CD4-positive, alpha-beta T cell (primary cell): ENCODE data around the gene ZNF141. TPM values are rescaled to one million over a fixed set of nuclear protein-coding genes. Genes with fewer than 3 reads are reported as not detected.
A peak's percentile ranks its signal among the peaks of the same experiment; 100 is the strongest.

Source experiments
- ATAC-seq: fragments of 200-7000 bp; cut with Tn5 transposase; one replicate; pipeline ENCODE4 v1.10.0; 2022; ENCODE audit warnings: mild to moderate bottlenecking; ENCODE audit not compliant: poor library complexity
- CTCF ChIA-PET: fragments of 350-600 bp; sonication (Branson Sonifier 250); formaldehyde crosslinking; loops from one replicate; lab custom pipeline; 2021; ENCODE audit warnings: antibody characterized with exemption, inconsistent platforms; lab: Charles Lee
- POLR2A ChIA-PET: fragments of 350-600 bp; sonication (Branson Sonifier 250); formaldehyde crosslinking; loops from one replicate; lab custom pipeline; 2021; ENCODE audit warnings: antibody characterized with exemption, inconsistent platforms; lab: Charles Lee
- DNase-seq, 14 experiments: peaks; one replicate each; pipeline ENCODE4 v3.0.0-alpha.2; 2013 to 2020; ENCODE audit warnings: mixed read lengths in 2 of 14
- H3K27ac ChIP-seq, 2 donors: one replicate each; pipeline versions ENCODE4 v1.5.1 to v1.7.0; 2013; ENCODE audit warnings: low read length in 2 of 2, low read depth in 1 of 2, mild to moderate bottlenecking in 1 of 2
- H3K27me3 ChIP-seq, 2 experiments: 1 replicate in 1 of 2; 2 replicates in 1 of 2; pipeline versions ENCODE4 v1.6.1 to v1.7.0; 2013; ENCODE audit warnings: low read length in 2 of 2, control low read depth in 1 of 2, mild to moderate bottlenecking in 1 of 2, moderate library complexity in 1 of 2; ENCODE audit not compliant: insufficient read depth in 2 of 2, control insufficient read depth in 1 of 2
- H3K36me3 ChIP-seq: one replicate; pipeline ENCODE4 v1.6.1; 2013; ENCODE audit warnings: low read length, control low read depth; ENCODE audit not compliant: insufficient read depth
- H3K4me1 ChIP-seq: one replicate; pipeline ENCODE4 v1.6.1; 2013; ENCODE audit warnings: low read length, control low read depth; ENCODE audit not compliant: insufficient read depth
- H3K4me3 ChIP-seq: one replicate; pipeline ENCODE4 v1.5.1; 2013; ENCODE audit warnings: mild to moderate bottlenecking, low read length, moderate library complexity
- H3K9me3 ChIP-seq, 2 experiments: 1 replicate in 1 of 2; 2 replicates in 1 of 2; pipeline versions ENCODE4 v1.6.1 to v1.7.0; 2013; ENCODE audit warnings: low read length in 2 of 2, mild to moderate bottlenecking in 2 of 2, control low read depth in 1 of 2, moderate library complexity in 1 of 2; ENCODE audit not compliant: control insufficient read depth in 1 of 2, insufficient read depth in 1 of 2
- H3K27ac Mint-ChIP-seq: one replicate; pipeline ENCODE4 v1.8.0; 2020; ENCODE audit warnings: mixed read lengths
- H3K27me3 Mint-ChIP-seq: one replicate; pipeline ENCODE4 v1.8.0; 2021; ENCODE audit warnings: mixed read lengths
- H3K36me3 Mint-ChIP-seq: one replicate; pipeline ENCODE4 v1.8.0; 2021; ENCODE audit warnings: low read depth, mixed read lengths
- H3K4me1 Mint-ChIP-seq: one replicate; pipeline ENCODE4 v1.8.0; 2021; ENCODE audit warnings: low read depth, mixed read lengths
- H3K4me3 Mint-ChIP-seq: one replicate; pipeline ENCODE4 v1.8.0; 2020; ENCODE audit warnings: mild to moderate bottlenecking, mixed read lengths
- H3K9me3 Mint-ChIP-seq: one replicate; pipeline ENCODE4 v1.8.0; 2020; ENCODE audit warnings: mixed read lengths
- CTCF ChIP-seq: fragments of 200-600 bp; IDR thresholded peaks from one replicate; pipeline ENCODE4 v1.8.0; 2022; ENCODE audit warnings: antibody characterized with exemption, mild to moderate bottlenecking
- intact Hi-C, 2 experiments: fragments of 100-400 bp; cut with DNase I in 1 of 2; cut with micrococcal nuclease in 1 of 2; formaldehyde crosslinking; loops; one replicate each; pipeline versions ENCODE4 v1.15.1 to v1.9.0; 2023 to 2025; cut with DNase I, micrococcal nuclease
- polyA plus RNA-seq, 2 donors: library from polyadenylated mRNA; unstranded; fragments of 120-200 nt; gene quantifications; one replicate each; pipeline ENCODE4 v1.2.1, GENCODE V29; 2013
- total RNA-seq, 174 experiments: library from RNA in 2 of 174; stranded (reverse) in 2 of 174; gene quantifications; one replicate each; pipeline ENCODE4 v1.2.3 and lab custom pipeline; 2021 to 2026

ZNF141 gene
- 10 to 100 TPM; 13.6 to 13.7 TPM for total RNA-seq
- 23.3 TPM for polyA plus RNA-seq (2013, experiment 1 of 2)
- polyA plus RNA-seq (2013, experiment 2 of 2): 16.3 TPM
- total RNA-seq (lab: John Stamatoyannopoulos, UW): 35.3 to 226 (median 88.2) reads per million in 172 experiments

GRCh38 chr4:337143-337931, at the start of gene ZNF141:
Gene ZNF141, plus strand, starts transcription at chr4:337814. Its CDS starts 170 bp downstream, at chr4:337984.
- peak within 1 kb of the TSS; percentile 94 for H3K4me3 Mint-ChIP-seq
- intact Hi-C loops: loop anchor here (1.0 to 5.0 kb wide), 7 partner anchors 137 to 445 kb away; partner anchors contain the start of genes PIGG (in 2 of the 2), ZNF721 (in 2 of the 2), ATP5ME (in 1 of the 2) and MYL5 (in 1 of the 2)
- Histone ChIP-seq H3K4me3 (peak within 1 kb of the TSS; percentile 98), H3K27me3 (no peaks in the 10 kb centered on the region), H3K36me3 (peaks cover 12% of the 10 kb centered on the region), H3K9me3 (peaks cover 28% of the 10 kb centered on the region in 2 experiments), H3K27ac (peak within 1 kb of the TSS; percentile 85 to 91), H3K4me1 (peaks cover 27% of the 10 kb centered on the region)
- H3K27me3 Mint-ChIP-seq: no peaks in the 10 kb centered on the region
- peak within 1 kb of the TSS; percentile 98 for H3K27ac Mint-ChIP-seq
- peaks cover 18% of the 10 kb centered on the region for H3K9me3 Mint-ChIP-seq
- POLR2A ChIA-PET: interaction anchor here (0.6 to 3.2 kb wide), 13 partner anchors 20 to 337 kb away, joined by 3 to 40 read pairs (median 4); partner anchors contain the start of genes ATP5ME, MYL5, ZNF595 and ZNF718
- ATAC-seq (peak; percentile 87), DNase-seq (peak; percentile 81 to 97 (median 87))
- H3K36me3 Mint-ChIP-seq: peaks cover 75% of the 10 kb centered on the region
- peaks cover 51% of the 10 kb centered on the region for H3K4me1 Mint-ChIP-seq
- CTCF ChIA-PET: interaction anchor here (0.7 kb wide), 1 partner anchor 136 kb away, joined by 3 read pairs; no protein-coding TSS in a partner anchor
- no peak for TF ChIP-seq CTCF

- H3K4me1 ChIP-seq: no peaks in the 10 kb centered on the region
- H3K4me3 ChIP-seq: no peak overlapping the region
- H3K27ac ChIP-seq: no peak overlapping the region
- H3K36me3 ChIP-seq: no peaks in the 10 kb centered on the region
- DNase-seq: no peak
- ATAC-seq: no peak
- TF ChIP-seq CTCF: no peak
- CTCF ChIA-PET: no interaction called here
- H3K9me3 ChIP-seq: peaks cover 9 to 28% of the 10 kb centered on the region in 2 experiments
- POLR2A ChIA-PET: no interaction called here
- Mint-ChIP-seq H3K27ac (no peak overlapping the region), H3K4me1 (no peaks in the 10 kb centered on the region), H3K9me3 (peaks cover 8% of the 10 kb centered on the region), H3K36me3 (peaks cover 9% of the 10 kb centered on the region), H3K27me3 (peaks cover 6% of the 10 kb centered on the region), H3K4me3 (no peak overlapping the region)
- H3K27me3 ChIP-seq: no peaks in the 10 kb centered on the region
- intact Hi-C loops: no loop called here
Measured at GRCh38 chr4:288891-289290, 48.7 kb upstream of the ZNF141 start.

- Mint-ChIP-seq H3K36me3 (no peaks in the 10 kb centered on the region), H3K27me3 (no peaks in the 10 kb centered on the region), H3K27ac (no peak overlapping the region), H3K9me3 (peaks cover 5% of the 10 kb centered on the region), H3K4me3 (no peak overlapping the region), H3K4me1 (no peaks in the 10 kb centered on the region)
- intact Hi-C loops: no loop called here
- Histone ChIP-seq H3K9me3 (peaks cover 10 to 15% of the 10 kb centered on the region in 2 experiments), H3K36me3 (no peaks in the 10 kb centered on the region), H3K4me3 (no peak overlapping the region), H3K27me3 (no peaks in the 10 kb centered on the region), H3K27ac (no peak overlapping the region), H3K4me1 (no peaks in the 10 kb centered on the region)
- TF ChIP-seq CTCF: no peak
- ATAC-seq: no peak
- ChIA-PET CTCF (no interaction called here), POLR2A (no interaction called here)
- DNase-seq: no peak
Measured at GRCh38 chr4:294732-295131, 42.9 kb upstream of the ZNF141 start.
